AG08396 (cell line): ENCODE data around the gene FCER2.
"Not testable (repeated sequence)": the region's sequence is repeated elsewhere in the genome, so short reads cannot be mapped to it uniquely, and the experiment has no call there.

ENCODE experiments used
- DNase-seq: peaks from one replicate; pipeline ENCODE4 v3.0.0; 2012; ENCODE audit warnings: low spot score, mixed read lengths

The FCER2 gene

GRCh38 chr19:7701654-7702457, at the start of gene FCER2:
Gene FCER2, minus strand, starts transcription at chr19:7702131. Its CDS starts 2,371 bp downstream, at chr19:7699760.
- no peak for DNase-seq

DNA sequence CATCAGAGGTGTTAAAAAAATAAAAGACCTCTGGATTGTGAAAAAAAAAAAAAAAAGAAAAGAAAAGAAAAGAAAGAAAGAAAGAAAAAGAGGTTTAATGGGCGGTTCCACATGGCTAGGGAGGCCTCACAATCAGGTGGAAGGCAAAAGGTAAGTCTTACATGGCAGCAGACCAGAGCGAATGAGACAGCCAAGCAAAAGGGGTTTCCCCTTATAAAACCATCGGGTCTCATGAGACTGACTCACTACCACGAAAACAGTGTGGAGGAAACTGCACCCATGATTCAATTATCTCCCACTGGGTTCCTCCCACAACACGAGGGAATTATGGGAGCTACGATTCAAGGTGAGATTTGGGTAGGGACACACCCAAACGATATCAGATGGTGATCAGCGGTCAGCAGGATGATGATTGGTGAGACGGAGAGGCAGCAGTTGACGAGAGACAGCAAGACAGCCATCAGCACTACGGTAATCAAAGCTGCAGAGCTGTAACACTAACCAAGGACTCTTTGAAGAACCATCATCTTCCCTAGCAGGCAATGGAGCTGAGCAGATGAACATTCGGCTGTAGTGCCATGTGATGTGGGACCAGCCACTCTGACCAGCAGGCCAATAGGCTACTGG, 49.3 kb upstream of the FCER2 start:
- DNase-seq, result no peak

DNA sequence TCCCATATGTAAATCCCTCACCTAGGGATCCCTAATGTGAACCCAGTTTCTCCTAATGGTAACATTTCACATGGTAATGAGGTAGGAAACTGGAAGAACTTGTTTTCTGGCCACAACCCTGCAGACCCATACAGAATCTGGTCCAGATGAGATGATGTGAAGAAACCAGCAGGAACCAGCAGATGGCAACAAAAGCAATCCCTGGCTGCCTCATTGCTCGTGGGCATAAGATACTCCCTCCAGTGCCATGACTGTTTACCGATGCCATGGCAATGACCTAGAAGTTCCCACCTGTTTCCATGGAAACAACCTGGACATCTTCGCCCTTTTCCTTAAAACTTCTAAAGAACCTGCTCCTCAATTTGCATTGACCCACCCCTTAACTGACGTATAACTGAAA, 46.8 kb upstream of the FCER2 start:
- DNase-seq, result no peak

DNA sequence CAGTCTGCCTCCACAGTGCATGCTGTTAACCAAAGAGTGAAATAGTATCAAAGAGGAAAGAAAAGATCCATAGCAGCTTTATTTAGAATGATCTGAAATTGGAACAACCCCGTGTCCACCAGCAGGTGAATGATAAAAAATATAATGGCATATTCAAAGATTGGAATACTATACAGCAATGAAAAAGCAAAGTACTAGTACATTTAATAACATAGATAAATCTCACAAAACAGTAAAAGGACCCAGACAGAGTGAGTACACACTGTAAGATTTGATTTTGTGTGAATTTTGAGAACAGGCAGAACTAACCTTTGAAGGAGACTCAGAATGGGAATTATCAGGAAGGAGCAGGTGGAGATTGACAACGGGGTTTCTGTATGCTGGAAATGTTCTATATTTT, 46.2 kb upstream of the FCER2 start:
- no peak for DNase-seq

- DNase-seq, result no peak
Measured at GRCh38 chr19:7746903-7747884, 45.3 kb upstream of the FCER2 start, which contains the start of gene CD209. Gene CD209, minus strand, starts transcription at chr19:7747534. Its CDS starts 23 bp downstream, at chr19:7747511.

DNA sequence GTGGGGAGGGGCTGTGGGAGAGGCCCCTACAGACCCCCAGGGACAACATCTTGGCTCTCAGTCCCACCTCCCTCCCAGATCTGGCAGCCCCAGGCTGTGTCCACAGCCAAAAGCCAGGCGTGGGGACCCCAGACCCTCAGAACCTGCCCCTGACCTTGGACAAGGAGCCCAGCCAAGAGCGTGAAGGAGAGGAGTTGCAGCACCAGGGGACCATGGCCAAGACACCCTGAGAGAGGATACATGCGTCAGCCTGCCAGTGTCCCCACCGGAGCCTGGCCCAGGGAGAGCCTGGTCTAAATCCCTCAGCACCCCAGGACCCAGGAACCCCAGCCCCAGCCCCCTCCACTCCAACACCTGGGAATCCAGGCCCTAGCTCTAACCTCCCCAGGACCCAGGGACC, 44.4 kb upstream of the FCER2 start:
- DNase-seq, result not testable (repeated sequence)

- DNase-seq, result no peak
Measured at GRCh38 chr19:7744871-7745650, 43.1 kb upstream of the FCER2 start.

DNA sequence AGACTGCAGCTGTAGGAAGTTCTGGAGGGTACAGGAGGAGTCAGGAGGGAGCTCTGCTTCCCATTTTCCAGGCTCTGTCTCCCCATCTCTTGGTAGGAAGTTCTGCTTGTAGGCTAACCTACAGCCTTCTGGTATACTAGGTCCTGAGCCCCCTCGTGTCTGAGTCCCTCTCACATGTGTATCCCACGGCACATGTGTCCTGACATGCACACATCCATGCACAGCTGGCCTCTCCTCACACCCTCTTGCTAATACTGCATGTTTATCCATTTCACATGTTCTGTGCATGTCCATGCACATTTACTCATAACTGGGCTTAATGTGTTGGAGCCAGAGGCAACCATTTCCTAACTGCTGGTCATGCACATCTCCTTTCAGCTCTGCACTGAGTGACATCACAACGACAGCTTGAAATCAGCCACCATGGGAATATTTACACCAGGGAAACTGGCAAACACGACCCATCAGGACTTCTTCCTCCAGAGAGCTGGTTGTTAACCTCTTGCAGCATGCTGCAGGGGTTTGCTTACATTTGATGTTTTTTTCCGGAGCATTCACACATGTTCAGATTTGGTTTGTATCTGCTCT, 42.4 kb upstream of the FCER2 start:
- DNase-seq, result no peak

DNA sequence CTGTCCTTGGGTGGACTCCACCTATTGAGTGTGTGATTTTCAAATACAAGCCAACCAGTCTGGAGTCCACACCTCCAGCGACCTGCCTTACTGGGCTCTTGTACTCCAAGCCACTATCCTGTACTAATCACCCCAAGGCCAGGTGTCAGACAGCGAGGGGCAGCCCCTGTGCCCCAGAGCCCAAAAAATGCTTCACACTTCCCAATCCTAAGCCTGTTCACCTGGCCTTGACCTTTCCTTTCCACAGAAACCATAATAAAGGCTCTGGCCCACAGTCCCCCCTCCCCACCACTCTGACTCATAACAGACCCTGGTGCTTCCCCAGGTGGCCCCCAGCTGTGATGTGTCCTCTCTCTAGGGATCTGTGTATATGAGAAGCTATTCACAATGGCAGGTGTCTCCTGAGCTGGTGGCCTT, 41.5 kb upstream of the FCER2 start:
- DNase-seq, result no peak

- no peak for DNase-seq
Measured at GRCh38 chr19:7742991-7743390, 41.1 kb upstream of the FCER2 start.

GRCh38 chr19:7742575-7742974, 40.6 kb upstream of the FCER2 start:
- DNase-seq, result no peak

- no peak for DNase-seq
Measured at GRCh38 chr19:7740682-7741054, 38.7 kb upstream of the FCER2 start.

- no peak for DNase-seq
Measured at GRCh38 chr19:7739801-7740681, 38.1 kb upstream of the FCER2 start.

DNA sequence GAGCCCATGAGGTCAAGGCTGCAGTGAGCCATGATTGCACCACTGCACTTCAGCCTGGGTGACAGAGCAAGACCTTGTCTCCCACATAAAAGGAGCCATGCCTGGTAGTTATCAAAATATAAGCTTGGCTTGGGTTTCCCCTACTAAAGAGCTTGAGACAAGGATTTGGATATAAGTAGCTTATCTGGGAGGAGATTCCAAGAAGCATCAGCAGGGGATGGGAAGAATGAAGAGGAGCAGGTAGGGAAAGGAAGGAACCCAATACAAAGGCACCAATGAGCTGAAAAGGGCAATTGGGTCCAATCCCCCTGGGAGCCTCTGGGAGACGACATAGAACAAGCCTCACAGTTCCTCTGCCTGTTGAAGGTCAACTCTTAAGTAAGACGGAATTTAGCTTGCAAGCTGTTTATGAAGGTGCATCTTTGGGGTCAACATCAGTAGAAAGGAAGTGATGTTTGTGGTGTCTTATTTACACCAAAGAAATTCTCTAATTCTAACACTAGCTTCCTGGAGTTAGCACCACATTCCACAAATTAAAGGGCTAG, 37.4 kb upstream of the FCER2 start:
- no peak for DNase-seq

DNA sequence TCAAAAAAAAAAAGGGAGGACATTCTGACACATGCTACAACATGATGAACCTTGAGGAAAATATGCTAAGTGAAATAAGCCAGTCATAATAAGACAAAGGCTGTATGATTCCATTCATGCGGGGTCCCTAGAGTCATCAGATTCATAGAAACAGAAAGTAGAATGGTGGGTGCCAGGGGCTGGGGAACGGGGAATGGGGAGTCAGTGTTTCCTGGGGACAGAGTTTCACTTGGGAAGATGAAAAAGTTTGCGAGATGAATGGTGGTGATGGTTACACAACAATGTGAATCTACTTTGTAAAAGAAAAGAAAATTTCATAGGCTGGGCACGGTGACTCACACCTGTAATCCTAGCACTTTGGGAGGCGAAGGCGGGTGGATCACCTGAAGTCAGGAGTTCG, 36.1 kb upstream of the FCER2 start:
- DNase-seq, result no peak

GRCh38 chr19:7737215-7737614, 35.3 kb upstream of the FCER2 start:
- no peak for DNase-seq

DNA sequence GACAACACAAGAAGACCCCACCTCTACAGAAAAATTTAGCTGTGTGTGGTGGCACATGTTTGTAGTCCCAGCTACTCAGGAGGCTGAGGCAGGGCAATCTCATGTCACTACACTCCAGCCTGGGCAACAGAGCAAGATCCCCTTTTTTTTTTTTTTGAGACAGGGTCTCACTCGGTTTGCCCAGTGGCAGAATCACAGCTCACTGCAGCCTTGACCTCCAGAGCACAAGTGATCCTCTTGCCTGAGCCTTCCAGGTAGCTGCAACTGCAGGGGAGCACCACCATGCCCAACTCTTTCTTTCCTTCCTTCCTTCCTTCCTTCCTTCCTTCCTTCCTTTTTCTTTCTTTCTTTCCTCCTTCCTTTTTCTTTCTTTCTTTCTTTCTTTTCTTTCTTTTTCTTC, 34.2 kb upstream of the FCER2 start:
- no peak for DNase-seq

DNA sequence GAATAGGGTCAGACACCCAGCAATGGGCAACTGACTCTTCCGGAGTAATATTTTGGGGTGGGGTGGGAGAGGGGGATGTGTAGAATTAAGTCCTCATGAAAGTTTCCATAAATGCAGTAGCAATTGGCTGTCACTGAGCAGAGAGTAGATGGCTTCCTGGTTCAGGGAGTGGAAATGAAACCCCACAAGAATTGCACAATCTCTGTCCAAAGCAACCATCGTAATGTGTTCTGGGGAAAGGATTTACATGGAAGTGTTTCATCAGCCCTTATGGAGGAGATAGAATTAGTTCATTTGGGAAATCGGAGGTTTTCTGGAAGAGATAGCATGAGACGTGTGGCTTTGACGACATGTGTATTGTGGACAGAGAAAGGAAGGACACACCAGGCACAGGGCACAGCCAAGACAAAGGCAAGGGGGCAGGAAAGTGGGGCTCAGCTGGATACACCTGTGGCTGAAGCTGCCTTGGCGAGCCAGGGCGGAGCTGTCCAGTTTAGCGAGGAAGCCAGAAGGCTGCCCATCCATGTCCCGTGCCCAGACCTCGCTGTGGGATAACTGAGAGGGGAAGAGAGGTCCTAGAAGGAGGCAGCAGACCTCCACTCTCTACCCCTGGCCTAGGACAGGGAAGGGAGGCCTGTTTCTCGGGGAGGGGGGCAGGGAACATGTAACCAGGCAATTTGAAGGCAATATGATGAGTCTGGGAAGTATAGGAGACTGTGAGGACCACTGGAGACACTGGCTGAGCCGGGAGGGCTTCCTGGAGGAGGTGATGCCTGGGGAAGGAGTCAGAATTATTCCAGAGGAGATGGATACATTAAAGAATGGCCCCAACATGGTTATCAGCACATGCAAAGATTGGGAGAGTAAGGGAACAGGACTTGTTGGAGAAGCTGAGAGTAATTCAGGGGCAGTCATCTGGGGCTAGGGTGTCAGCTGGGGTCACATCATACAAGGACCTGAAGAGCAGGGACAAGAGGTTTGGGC, 32.6 kb upstream of the FCER2 start:
- DNase-seq, result no peak

GRCh38 chr19:7733376-7733775, 31.4 kb upstream of the FCER2 start:
- DNase-seq, result no peak
